Stomach smooth muscle (tissue), 2 donors: ENCODE data around the gene ZNF597.
"Not testable (repeated sequence)": the region's sequence is repeated elsewhere in the genome, so short reads cannot be mapped to it uniquely, and the experiment has no call there.

Experiments used
- H3K27ac ChIP-seq: one replicate; pipeline ENCODE4 v1.7.0; 2013; ENCODE audit warnings: mild to moderate bottlenecking, low read length, inconsistent platforms
- H3K27me3 ChIP-seq, 2 donors: one replicate each; pipeline ENCODE4 v1.7.0; 2013; ENCODE audit warnings: low read length in 2 of 2; ENCODE audit not compliant: insufficient read depth in 2 of 2, control insufficient read depth in 1 of 2
- H3K36me3 ChIP-seq, 2 donors: one replicate each; pipeline ENCODE4 v1.7.0; 2013; ENCODE audit warnings: low read length in 2 of 2; ENCODE audit not compliant: control insufficient read depth in 2 of 2, insufficient read depth in 2 of 2
- H3K4me1 ChIP-seq: one replicate; pipeline ENCODE4 v1.7.0; 2013; ENCODE audit warnings: low read length; ENCODE audit not compliant: control insufficient read depth, insufficient read depth
- H3K4me3 ChIP-seq, 2 donors: one replicate each; pipeline ENCODE4 v1.7.0; 2013; ENCODE audit warnings: low read length in 2 of 2
- H3K9ac ChIP-seq, 2 donors: one replicate each; pipeline ENCODE4 v1.7.0; 2013; ENCODE audit warnings: low read length in 2 of 2, mild to moderate bottlenecking in 1 of 2
- H3K9me3 ChIP-seq, 2 donors: one replicate each; pipeline ENCODE4 v1.7.0; 2013; ENCODE audit warnings: low read length in 2 of 2; ENCODE audit not compliant: control insufficient read depth in 2 of 2
- donor health status: healthy.
- donor health status: Pancreatic carcinoma.

ZNF597 gene

DNA sequence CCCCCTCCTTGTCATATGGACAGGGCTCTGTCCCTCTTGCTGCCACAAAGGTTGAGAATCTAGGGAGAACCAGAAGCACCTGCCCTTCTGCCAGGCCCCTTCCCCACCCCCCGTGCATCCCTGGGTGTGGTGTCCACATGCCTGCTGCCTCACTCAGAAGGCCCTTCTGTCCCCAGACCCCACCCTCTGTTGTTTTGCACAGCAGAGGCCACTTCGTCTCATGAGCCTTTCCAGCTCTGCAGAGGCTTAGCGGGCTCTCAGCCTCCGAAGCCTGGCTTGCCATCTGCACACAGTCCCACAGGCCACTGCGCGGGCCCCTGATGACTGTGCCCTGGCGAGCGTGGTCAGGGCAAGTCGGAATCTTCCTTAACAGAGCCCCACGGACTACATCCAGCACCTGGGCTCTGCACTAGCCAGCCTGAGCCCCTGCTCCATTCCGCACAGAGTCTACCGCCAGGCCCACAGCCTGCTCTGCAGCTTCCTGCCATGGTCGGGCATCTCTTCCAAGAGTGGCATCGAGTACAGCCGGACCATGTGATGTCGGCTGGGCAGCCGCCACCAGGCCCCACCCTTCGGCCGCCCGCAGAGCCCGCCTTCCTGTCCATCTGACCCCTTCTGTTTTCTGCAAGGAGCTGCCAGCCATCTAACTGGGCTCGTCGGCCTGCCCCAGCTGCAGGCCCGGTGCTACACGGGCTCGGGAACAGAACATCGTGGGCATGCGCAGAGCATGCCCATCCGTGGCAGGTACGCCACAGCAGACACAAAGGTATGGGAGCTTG is 41.2 kb upstream of the ZNF597 start:
- H3K9me3 ChIP-seq, result no peaks in the 10 kb centered on the region
- H3K4me1 ChIP-seq, result peaks cover 1% of the 10 kb centered on the region
- no peak overlapping the region for H3K27ac ChIP-seq
- no peaks in the 10 kb centered on the region for H3K27me3 ChIP-seq
- H3K36me3 ChIP-seq, result peaks cover 45 to 52% of the 10 kb centered on the region in 2 donors
- H3K4me3 ChIP-seq, result no peak overlapping the region
- H3K9ac ChIP-seq, result no peak overlapping the region

DNA sequence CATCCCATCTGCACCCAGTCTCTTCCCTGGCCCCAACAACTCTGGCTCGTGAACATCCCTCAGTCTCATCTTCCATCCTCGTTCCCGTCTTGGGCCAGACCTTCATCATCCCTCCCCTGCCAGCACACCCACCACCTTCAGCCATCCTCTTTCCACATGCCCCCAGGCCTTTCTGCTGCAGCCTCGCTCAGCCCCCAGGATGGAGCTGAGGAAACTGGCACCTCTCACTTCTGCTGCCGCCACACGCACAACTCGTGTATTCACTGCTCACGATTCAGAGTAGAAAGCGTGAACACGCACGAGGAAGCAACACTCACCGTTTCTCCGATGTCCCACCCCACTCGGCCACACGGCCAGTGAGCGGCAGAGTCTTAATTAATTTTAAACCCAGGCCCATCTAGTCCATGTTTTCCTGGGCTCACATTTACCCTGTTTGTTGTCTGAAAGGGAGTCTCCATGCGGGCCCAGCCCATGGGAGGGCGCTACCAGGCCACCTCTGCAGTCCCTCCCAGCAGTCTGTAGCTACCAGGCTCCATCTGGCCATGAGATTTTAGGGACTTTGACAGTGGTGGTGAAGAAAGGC is 39.4 kb upstream of the ZNF597 start:
- H3K9ac ChIP-seq, result no peak overlapping the region
- H3K36me3 ChIP-seq, result peaks cover 52 to 59% of the 10 kb centered on the region in 2 donors
- H3K27me3 ChIP-seq, result no peaks in the 10 kb centered on the region
- no peaks in the 10 kb centered on the region for H3K9me3 ChIP-seq
- peaks cover 2% of the 10 kb centered on the region for H3K4me1 ChIP-seq
- no peak overlapping the region for H3K4me3 ChIP-seq
- no peak overlapping the region for H3K27ac ChIP-seq

DNA sequence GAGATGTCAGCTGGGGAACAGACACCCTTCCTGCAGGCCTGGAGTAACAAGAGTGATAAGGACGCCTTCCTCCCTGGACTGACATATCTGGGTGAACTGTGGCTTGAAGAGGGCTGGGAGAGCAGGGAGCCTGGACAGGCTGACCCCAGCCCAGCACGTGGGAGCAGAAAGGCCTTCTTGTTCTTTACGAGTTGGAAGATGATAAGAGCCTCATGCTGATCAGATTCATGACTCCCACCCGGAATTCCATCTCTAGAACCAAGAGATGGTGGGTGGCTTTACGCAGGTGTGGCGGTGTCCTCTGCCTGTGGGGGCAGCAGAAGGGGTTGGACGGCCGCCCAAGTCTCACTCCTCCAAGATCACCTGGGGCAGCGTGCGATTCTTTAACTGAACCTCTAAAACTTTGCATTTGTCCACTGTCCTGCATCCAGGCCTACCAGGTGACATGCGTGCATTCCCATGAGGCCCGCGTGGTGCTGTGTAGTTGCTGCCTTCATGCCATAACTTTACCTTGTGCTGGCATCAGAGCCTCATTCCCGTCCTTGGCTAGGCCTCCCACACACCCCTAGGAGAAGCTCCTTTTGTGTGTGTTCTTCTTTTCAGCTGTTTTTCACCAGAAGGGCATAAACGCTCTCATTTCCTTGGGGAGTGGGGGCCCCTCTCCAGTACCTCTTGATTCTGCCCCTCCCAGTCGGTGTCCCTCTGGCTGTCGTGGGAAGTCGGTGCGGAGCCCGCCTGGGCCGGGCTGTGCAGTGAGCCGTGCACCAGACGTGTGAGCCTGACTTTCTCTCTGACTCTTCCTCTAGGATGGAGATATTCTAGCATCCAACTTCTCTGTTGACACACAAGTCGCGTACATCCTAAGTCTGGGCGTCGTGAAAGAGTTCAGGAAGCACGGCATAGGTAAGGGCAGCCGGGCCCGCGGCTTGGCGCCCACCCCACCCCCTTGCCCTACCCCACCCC is 38.7 kb upstream of the ZNF597 start:
- Histone ChIP-seq H3K27ac (no peak overlapping the region), H3K9me3 (no peaks in the 10 kb centered on the region), H3K36me3 (peaks cover 52 to 56% of the 10 kb centered on the region in 2 donors), H3K4me3 (no peak overlapping the region), H3K4me1 (peaks cover 2% of the 10 kb centered on the region), H3K27me3 (no peaks in the 10 kb centered on the region), H3K9ac (no peak overlapping the region)

DNA sequence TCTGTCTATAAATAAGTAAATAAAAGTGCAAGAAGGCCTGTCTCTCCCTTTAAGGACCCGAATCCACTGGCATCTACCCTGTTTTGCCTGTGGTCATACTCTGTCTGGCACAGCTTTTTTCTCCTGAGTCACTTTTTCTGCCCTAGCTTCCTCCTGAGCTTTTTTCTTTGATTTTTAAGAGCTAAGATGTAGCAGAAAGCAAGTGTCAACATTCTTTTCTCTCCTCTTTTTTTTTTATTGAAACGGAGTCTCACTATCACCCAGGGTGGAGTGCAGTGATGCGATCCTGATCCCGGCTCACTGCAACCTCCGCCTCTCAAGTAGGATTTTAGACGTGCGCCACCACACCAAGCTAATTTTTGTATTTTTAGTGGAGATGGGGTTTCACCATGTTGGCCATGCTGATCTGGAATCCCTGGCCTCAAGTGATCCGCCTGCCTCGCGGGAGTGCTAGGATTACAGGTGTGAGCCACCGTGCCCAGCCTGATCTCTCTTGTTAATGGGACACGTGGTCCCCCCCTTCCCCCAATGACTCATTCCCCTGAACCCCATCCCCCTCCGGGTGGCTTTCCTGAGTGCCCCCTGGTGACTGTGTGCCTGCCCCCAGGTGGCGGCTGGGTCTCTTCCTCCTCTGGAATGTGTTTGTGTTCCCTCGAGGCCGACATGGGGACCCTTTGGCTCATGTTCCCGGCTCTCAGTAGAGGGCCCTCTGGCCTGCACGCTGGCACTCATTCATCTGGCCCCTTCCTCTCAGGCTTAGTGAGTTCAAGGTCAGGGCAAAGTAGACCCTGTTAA is 37.8 kb upstream of the ZNF597 start:
- H3K9ac ChIP-seq, result no peak overlapping the region
- peaks cover 51 to 56% of the 10 kb centered on the region in 2 donors for H3K36me3 ChIP-seq
- peaks cover 2% of the 10 kb centered on the region for H3K4me1 ChIP-seq
- no peaks in the 10 kb centered on the region for H3K27me3 ChIP-seq
- no peaks in the 10 kb centered on the region for H3K9me3 ChIP-seq
- no peak overlapping the region for H3K4me3 ChIP-seq
- H3K27ac ChIP-seq, result no peak overlapping the region

GRCh38 chr16:3479654-3480216 is 36.4 kb upstream of the ZNF597 start:
- H3K4me3 ChIP-seq, result no peak overlapping the region
- no peak overlapping the region for H3K9ac ChIP-seq
- no peaks in the 10 kb centered on the region for H3K9me3 ChIP-seq
- peaks cover 39 to 43% of the 10 kb centered on the region in 2 donors for H3K36me3 ChIP-seq
- no peaks in the 10 kb centered on the region for H3K27me3 ChIP-seq
- H3K4me1 ChIP-seq, result peaks cover 2% of the 10 kb centered on the region
- H3K27ac ChIP-seq, result no peak overlapping the region

GRCh38 chr16:3478242-3478925 is 35.1 kb upstream of the ZNF597 start:
- peaks cover 27 to 32% of the 10 kb centered on the region in 2 donors for H3K36me3 ChIP-seq
- no peaks in the 10 kb centered on the region for H3K27me3 ChIP-seq
- no peaks in the 10 kb centered on the region for H3K9me3 ChIP-seq
- H3K4me1 ChIP-seq, result peaks cover 2% of the 10 kb centered on the region
- H3K27ac ChIP-seq, result no peak overlapping the region
- no peak overlapping the region for H3K4me3 ChIP-seq
- H3K9ac ChIP-seq, result no peak overlapping the region

- Histone ChIP-seq H3K27me3 (no peaks in the 10 kb centered on the region), H3K9me3 (no peaks in the 10 kb centered on the region), H3K9ac (no peak overlapping the region), H3K4me3 (no peak overlapping the region), H3K27ac (no peak overlapping the region), H3K4me1 (peaks cover 2% of the 10 kb centered on the region), H3K36me3 (peaks cover 11 to 18% of the 10 kb centered on the region in 2 donors)
These were observed 33.1 kb upstream of the ZNF597 start for GRCh38 chr16:3476409-3476808.

DNA sequence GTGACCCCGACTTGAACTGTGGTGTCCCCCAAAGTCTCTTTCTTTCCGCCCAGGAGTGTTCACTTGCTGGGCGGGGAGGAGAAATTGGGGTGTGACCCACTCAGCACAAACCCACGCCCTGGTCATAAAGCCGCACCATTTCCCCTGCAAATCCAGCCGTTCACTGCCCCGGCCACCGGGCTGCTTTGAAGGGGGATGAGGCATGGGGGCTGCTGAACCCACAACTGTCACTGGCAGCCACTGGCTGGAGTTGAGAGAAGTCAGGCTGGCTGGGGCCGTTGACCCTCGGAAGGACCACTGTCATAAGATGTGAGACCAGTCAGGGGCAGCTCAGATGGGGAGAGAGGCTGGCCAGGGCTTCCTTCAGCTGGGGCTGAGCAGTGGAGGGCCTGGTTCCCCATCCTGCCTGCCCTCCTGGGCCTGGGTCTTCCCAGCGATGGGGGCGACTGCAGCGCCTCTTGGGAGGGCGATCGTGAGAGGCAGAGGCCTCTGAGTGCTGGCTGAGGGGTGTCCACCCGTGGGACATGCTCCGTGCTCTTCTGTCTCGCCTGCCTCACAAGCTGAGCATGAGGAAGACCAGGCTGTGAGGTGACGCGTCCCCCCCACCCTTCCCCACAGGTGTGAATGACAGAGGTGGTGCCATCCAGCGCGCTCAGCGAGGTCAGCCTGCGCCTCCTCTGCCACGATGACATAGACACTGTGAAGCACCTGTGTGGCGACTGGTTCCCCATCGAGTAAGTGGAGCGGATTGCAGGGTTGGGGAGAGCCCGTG is 32.5 kb upstream of the ZNF597 start:
- Histone ChIP-seq H3K4me1 (peaks cover 2% of the 10 kb centered on the region), H3K4me3 (no peak overlapping the region), H3K27ac (no peak overlapping the region), H3K27me3 (no peaks in the 10 kb centered on the region), H3K9me3 (no peaks in the 10 kb centered on the region), H3K9ac (no peak overlapping the region), H3K36me3 (peaks cover 11 to 15% of the 10 kb centered on the region in 2 donors)

DNA sequence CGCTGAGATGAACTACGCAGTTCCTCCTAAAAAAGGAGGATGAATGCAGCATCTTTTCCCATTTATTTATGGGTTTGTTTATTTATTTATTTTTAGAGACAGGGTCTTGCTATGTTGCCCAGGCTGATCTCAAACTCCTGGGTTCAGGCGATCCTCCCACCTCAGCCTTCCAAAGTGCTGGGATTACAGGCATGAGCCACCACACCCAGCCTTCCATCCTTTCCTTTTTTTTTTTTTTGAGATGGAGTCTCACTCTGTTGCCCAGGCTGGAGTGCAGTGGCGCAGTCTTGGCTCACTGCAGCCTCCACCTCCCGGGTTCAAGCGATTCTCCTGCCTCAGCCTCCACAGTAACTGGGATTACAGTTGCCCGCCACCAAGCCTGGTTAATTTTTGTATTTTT is 31.6 kb upstream of the ZNF597 start:
- H3K9me3 ChIP-seq, H3K4me1 ChIP-seq, H3K27ac ChIP-seq, H3K9ac ChIP-seq, H3K4me3 ChIP-seq, H3K27me3 ChIP-seq: not testable (repeated sequence)
- H3K36me3 ChIP-seq, result peaks cover 10 to 13% of the 10 kb centered on the region in 2 donors
